ENCODE measurements around the gene SPINT2.
"Not testable (repeated sequence)": the region's sequence is repeated elsewhere in the genome, so short reads cannot be mapped to it uniquely, and the experiment has no call there.

SPINT2 gene

GRCh38 chr19:38324431-38324830 is 60.1 kb downstream of the SPINT2 start:
- no peak for DNase-seq

GRCh38 chr19:38326591-38326990 is 62.2 kb downstream of the SPINT2 start:
- DNase-seq, result no peak

- no peak for DNase-seq
These were observed 65.3 kb downstream of the SPINT2 start for GRCh38 chr19:38329651-38330050.

GRCh38 chr19:38331728-38332127 is 67.4 kb downstream of the SPINT2 start:
- DNase-seq, result no peak

- DNase-seq, result no peak
These were observed 68.9 kb downstream of the SPINT2 start for GRCh38 chr19:38333245-38333644.

GRCh38 chr19:38335949-38336637 is 71.7 kb downstream of the SPINT2 start:
- peak; percentile 98 for DNase-seq

- peak; percentile 99 for DNase-seq
These were observed 72.4 kb downstream of the SPINT2 start for GRCh38 chr19:38336638-38337359.

GRCh38 chr19:38337360-38337653 is 72.9 kb downstream of the SPINT2 start:
- no peak for DNase-seq

GRCh38 chr19:38339011-38339410 is 74.6 kb downstream of the SPINT2 start:
- DNase-seq, result not testable (repeated sequence)

GRCh38 chr19:38340927-38341326 is 76.6 kb downstream of the SPINT2 start:
- no peak for DNase-seq

Data from NCI-H748 treated with DMSO at 0.1 percent for 48 hours (cell line).